GM18517 (cell line): ENCODE results near the gene MED14.
"Not testable (repeated sequence)": the region's sequence is repeated elsewhere in the genome, so short reads cannot be mapped to it uniquely, and the experiment has no call there.

Experiments
- ATAC-seq: cut with Tn5 transposase; IDR thresholded peaks from one replicate; pipeline ENCODE4 v1.9.1; 2021; ENCODE audit warnings: mild to moderate bottlenecking, moderate library complexity; ENCODE audit not compliant: unreplicated experiment

The MED14 gene

DNA sequence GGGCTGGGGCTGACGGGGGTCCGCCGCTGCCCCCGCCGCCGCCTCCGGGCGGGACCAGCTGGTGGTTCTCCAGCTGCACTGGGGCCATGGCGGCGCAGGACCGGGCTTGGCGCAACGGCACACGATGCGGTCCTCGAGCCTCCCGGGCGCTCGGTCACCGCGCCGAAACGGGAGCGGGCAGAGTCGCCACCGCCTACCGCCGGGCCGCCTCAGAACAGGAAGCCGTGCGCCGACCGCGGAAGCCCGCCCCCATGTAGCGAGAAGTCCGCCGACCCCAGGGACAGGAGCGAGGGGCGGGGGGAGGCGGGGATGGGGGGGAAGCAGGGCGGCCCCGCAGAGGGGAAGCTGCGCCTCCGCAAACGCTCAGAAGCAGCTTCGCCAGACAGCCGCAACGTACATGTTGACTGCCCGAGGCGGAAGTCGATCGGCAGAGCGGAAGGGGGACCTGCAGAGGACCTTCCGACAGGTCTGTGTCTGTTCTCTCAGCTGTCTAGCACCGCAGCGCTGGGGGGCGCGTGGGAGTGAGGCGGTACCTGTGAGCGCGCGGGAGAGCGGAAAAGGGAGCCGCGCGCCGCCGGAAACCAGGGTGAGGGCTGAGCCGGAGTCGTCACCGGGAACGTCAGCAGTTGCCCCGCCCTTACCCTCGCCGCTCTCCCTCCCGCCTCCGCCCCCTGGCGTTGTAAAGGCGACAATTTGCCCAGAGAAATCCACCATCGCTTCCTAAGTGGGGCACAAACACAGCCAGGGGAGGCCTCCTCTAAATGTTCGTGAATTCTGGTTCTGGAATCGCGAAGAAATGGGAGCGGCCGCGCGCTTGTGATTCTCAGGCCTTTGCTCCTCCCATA, at the start of gene MED14:
Gene MED14, minus strand, starts transcription at position 218 of the 845 bp plus-strand sequence. Its CDS starts 130 bp downstream, at position 88.
- ATAC-seq, result peak; percentile 90

DNA sequence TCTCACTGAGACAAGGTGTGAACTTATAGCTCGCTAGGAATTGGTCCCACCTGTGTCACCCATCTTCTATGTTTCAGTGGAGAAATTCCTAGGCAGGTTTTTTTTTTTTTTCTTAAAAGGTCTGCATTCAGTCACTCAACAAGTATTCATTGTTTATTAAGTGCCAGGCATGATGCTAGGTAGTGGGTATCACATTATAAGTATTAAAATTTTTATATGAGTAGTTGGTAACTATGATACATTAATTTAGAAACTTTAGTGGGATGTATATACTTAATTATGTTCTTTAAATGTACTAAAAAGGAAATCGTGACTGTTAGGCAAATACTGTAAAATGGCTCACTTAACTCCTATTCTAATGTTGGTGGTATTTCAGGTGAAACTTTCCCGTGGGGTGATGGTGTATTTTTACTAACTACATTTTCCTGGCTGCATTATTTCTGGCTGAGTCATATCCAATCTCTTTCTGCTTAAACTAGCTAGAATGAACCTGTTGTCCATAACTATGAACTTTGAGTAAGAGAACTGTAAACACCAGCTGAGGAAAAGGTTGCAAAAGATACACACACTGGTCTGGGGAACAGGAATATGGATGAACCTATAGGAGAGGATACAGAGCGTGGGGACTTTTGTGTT, 49.3 kb upstream of the MED14 start:
- no peak for ATAC-seq

DNA sequence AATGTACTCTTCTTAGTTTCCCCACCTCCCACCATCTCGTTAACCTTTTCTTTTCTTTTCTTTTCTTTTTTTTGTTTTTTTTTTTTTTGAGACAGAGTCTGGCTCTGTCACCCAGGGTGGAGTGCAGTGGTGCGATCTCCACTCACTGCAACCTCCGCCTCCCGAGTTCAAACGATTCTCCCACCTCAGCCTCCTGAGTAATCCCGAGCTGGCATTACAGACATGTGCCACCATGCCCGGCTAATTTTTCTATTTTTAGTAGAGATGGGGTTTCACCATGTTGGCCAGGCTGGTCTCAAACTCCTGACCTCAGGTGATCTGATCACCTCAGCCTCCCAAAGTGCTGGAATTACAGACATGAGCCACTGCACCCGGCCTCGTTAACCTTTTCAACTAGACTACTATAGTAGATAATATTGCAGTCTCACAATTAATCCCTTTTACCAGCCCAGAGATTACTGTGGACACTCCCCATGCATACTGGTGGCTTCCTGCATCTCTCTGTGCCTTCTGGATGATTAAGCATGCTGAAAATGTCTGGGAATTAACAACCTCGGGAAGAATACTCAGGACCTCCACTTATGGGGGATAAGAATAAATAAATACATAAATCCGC, 47.4 kb upstream of the MED14 start:
- ATAC-seq, result not testable (repeated sequence)

DNA sequence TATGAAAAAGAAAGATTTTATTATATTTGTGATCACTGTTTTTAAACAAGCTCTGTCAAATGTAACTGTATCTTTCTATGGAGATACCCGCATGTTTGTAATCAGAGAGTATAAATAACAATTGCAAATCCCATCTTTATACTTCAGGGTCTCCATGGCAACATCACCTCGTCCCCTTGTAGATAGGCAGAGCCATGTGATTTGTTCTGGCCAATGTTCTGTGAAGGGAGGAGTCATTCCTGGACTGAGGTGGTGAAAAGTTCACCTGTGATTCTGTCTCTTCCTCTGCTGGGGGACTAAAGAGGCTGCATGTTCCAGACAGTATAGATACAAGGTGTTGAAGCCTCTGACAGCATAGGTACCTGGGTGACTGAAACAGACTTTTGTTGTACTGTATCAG, 45.6 kb upstream of the MED14 start:
- no peak for ATAC-seq

DNA sequence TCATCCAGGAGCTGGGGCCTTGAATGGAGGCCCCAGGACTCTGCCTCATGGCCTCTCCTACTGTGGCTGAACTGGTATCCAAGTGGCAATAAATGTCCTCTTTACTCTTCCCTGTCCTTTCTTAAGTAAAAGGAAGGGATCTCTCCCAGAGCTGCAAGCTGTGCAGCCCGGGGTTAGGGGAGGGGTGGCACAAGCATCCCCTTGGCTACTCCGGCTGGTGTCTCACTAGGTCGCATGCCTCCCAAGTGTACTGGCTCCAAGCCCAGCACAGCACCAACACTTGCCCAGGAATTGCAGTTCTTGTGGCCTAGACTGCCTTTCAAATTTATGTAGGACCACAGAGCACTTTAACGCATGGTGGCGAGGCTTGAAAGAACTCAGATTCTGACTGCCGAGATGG, 44.7 kb upstream of the MED14 start:
- no peak for ATAC-seq

DNA sequence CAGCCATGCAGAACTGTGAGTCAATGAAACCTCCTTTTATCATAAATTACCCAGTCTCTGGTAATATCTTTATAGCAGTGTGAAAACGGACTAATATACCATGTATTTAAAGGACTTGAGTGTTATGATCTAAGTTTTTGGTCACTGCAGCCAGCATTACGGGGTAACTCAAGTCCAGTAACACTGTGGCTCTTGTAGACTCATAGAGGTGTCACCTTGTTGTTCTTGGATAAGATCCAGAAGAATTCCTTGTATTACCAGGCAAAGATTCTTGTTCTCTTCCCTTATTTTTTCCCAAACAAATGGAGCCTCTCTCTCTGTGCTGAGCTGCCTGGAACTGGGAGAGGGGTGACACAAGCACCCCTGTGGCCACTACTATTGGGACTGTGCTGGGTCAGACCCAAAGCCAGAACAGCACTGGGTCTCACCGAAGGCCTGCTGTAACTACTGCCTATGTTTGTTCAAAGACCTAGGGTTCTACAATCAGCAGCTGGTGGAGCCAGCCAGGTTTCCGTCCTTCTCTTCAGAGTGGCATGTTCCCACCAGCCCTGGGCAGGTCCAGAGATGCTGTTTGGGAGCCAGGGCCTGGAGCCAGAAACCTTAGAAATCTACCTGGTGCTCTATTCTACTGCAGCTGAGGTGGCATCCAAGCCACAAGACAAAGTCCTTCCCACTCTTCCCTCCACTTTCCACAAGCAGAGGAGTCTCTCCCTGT, 43.7 kb upstream of the MED14 start:
- ATAC-seq, result no peak

DNA sequence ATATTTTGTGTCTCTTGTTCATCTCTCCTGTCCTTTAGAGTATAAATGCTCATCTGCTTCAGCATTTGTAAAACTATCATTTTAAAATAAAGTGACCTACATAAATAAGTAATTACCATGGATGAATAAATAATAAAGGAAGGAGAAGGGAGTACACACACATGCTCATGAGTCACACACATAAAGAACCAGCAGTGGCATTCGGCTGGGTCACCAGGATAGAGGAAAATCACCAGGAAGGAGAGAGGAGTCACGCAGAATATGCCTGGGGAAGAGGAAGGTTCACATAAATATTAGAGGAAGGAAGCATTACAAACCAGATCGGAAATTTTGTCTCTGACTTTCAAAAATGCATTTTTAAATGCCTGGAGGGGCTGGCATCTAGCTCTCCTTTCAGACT, 38.5 kb upstream of the MED14 start:
- ATAC-seq, result no peak

DNA sequence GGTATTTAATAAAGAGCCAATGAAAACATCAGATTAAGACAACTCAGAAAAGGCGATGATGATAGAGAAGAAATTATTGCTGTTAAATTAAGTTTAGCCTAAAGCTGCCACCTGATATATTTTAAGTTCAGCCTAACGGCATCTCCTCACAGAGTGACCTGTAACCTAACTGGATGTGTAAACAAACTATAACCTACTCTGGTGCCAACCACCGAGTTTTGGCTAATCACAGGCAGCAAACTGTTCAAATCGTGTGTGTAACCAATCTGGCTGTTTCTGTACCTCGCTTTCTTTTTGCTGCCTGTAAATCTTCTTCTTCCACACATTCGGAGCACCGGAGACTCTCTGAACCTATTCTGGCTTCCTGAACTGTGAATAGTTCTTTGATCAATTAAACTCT, 37.8 kb upstream of the MED14 start:
- no peak for ATAC-seq

DNA sequence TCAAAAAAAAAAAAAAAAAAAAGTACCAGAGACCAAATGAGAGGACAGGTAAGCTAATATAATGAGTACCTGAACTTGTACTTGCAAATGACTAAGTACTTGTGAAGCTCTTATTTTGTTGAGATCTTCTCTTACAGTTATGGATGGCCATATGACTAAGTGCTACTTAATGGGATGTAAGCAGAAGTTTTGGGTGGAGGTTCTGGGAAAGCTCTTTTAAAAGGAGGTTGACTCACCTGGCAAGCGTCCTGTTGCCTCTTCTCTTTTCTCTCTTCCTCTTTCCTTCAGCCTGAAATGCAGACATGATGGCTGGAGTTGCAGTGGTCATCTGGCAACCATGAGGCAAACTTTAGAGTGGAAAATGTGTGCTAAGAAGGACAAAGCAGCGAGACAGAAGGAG, 36.9 kb upstream of the MED14 start:
- no peak for ATAC-seq

DNA sequence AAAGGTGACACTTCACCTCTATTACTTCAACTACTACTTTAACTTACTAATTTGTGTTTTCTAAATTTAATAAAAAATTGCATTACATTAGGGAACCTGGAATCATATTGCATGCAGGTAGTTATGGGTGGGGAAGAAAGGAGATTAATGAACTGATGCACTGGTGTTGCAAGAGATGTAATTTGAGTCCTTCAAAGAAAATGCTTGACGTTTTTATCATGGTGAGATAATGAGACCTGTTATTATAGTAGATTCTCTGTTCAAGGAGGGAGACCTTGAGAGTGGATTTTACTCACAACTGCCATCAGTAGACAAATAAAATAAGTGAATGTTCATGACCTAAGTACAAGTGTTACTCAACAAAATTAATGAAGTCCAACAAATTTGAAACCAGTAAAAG, 26.4 kb upstream of the MED14 start:
- no peak for ATAC-seq

DNA sequence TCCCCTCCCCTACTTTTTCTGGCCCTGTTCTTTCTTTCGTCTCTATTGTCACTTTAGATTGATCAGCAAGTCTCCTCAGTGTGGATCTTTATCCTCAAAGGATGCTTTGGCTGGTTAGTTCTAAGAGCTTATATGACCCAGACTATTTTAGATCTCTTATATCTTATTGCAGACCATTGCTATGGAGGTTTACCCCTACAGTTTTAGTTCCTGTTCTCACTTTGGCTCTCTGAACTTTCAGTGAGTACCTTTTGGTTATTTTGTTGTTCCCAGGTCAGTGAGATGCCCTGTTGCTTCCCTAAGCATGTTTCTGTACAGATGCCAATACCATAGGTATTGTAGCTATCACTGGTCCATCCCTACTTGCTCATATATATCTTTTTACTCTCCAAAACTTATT, 24.0 kb upstream of the MED14 start:
- ATAC-seq, result no peak

DNA sequence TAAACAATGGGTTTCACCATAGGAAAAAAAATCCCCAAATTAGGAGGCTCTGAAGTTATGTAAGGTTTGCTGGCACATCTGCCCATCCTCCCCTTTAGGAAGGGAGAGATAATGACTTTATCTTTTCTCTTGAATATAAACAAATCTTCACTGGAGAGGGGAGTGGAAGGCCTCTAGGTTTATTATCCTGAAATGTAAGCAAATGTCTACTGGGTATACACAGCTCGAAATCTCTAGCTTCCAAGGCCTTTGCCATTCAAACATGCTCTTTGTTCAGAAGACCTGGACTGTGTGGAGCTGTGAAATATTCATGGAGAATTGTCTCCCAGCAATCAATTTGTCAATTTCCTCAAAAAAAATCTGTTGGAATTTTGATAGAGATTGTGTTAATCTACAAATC, 21.7 kb upstream of the MED14 start:
- ATAC-seq, result no peak

DNA sequence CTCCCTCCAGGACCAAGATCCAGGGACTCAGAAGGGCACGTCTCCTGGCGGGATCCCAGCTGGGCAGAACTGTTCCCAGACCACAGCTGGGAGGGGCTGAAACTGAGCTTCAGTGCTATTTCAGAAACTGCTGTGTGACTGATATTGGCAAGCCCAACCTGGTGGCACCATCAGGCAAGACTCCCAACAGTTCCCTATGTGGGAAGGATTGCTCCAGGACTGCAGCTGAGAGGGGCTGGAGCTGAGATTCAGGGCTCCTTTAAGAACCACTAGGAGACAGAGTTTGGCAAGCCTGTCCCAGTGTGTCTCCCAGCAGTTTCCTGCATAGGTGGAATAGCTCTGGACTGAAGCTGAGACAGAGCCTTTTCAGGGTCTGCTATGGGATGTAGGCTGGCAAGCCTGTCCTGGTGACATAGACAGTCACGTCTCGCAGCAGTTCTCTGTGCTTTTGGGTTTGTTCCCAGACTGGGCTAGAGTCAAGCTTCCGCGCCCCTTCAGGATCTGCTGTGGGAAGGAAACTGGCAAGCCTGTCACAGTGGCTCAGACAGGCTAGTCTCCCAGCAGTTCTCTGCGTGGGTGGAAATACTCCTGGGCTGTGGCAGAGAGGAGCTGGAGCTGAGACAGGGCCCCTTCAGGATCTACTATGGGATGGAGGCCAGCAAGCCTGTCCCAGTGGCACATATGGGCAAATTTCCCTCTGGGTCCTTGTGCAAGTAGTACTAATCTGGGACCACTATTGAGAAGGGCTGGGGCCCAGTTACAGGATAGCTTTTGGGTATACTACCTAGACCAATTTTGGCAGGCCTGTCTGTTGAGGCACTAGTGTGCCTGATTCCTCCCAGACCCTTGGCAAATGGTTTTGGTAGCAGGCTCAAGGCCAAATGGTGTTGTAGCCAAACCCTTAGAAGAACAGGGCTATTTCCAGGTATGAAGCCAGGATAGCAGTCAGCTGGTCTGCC, 20.2 kb upstream of the MED14 start:
- no peak for ATAC-seq

DNA sequence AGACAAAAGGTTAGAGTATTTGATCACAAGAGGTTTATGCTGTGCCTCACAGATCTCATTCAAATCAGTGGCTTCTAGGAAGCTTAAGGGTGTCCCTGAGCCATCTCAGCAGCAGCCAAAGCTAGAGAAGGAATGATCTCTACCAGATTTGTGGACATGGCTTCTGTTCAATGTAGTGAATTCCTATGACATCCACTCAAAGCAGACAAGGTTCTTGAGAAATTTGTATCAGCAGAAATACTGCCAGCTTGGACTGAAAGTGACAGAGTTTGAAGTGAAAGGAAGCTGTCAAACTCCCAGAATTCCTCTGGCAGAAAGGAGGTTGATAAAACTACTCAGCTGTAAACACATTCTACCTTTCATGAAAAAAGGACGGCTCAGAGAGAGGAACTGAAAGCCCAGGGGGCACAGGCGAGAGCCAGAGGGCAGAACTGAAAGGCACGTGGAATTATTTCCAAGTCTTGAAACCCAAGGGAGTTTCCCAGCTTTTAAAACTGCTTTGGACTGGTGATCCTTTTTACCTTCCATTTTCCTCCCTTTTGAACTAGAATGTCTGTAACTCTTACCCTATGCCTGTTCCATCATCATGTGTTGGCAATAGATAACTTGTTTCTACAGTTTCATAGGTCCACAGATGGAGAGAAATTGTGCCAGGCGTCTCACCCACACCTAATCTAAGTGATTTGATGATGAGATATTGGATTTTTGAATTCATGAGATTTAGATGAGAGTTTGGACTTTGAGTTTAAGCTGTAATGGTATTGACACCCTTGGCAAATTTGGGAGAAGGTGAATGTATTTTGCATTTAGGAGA, 14.5 kb upstream of the MED14 start:
- ATAC-seq, result no peak

DNA sequence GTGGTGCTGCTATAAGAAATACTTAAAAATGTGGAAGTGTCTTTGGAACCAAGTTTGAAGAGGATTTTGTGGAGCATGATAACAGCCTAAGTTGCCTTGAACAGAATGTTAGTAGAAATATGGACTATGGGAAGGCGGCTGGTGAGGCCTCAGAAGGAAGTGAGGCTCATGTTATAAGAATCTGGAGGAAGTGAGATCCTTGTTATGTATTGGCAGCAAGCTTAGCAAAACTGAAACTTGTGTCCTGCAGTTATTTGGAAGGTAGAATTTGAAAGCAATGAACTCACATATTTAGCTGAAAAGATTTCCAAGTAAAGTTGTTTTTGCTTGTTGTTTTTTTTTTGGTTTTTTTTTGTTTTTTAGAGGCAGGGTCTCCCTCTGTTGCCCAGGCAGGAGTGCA, 13.6 kb upstream of the MED14 start:
- ATAC-seq, result no peak

DNA sequence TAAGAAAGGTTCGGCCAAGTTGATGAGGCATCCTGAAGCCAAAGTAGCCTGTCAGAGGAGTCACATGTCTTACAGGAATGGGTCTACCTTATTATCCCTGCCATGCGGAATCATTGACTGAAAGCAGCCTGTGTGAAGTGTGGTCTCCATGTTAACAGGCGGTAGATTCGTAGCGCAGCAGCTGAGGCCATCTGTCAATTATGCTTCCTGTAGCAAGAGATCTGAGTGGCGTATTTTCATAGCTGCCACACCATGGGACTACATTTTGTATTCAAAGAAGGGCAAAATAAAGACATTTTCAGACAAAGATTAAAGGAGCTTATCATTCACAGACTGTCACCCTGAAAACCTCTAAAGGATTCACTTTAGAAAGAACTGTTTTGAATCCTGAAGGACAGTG, 11.2 kb upstream of the MED14 start:
- ATAC-seq, result no peak

DNA sequence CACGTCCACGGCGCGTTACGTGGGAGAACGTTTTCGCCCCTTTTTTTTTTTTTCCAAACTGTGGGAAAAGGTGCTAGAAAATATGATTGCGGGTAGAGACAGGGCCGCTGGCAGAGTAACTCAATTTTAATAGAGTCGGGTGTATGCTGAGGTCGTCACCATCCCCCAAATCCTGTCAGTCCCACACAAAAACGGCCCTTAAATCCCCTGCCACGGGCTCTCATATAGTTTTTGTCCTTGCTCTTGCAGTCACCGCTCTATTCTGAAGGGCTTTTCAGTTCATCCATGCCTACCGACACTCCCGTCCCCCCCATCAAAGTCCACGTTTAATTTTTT, 796 bp upstream of the MED14 start:
- ATAC-seq, result no peak

DNA sequence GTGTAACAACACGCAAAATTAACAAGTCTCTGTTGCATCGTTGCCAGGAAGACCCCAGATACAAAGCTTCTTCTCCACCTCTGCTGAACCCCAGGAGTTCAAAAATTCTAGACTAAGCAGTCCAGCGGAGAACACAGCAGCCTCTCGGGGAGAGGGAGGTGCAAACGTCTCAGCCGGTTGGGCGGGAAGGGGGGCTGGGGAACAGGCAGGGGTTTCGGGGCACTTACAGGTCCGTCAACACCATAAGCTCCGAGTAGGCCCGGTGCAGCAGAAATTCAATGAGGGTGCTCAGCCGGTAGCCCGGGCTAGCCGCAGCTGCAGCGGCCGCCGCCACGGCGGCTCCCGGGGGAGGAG, 394 bp downstream of the MED14 start:
- ATAC-seq, result no peak

DNA sequence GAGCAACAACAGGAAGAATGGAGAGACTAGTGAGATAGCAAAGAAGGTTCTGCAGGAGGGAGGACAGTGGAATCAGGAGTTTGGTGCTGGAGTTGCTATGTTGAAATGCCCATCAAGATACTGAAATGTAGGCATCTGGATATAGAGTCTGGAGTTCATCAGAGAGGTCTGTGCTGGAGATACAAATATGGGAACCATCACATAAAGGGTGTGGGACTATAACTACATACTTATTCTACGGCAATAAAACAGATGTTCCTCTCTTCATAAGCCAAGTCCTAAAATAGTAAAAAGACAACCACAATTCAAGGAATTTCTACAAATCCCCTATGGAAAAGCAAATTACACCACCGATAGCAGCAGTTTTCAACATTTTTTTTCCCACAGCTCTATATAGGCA, 1.6 kb downstream of the MED14 start:
- ATAC-seq, result no peak

DNA sequence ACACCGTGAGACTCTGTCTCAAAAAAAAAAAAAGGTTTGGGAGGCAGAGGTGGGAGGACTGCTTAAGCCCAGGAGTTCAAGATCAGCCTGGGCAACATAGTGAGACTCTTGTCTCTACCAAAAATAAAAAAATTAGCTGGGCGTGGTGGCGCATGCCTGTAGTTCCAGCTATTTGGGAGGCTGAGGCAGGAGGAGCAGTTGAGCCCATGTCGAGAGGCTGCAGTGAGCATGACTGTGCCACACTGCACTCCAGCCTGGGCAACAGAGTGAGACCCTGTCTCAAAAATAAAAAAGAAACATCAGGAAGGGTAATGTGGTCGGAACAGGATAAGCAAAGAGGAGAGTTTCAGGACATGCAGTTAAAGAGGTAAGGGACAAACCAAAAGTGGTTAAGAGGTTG, 2.8 kb downstream of the MED14 start:
- not testable (repeated sequence) for ATAC-seq
